GM19438 (cell line): ENCODE results near the gene GMPR2.
"Not testable (repeated sequence)": the region's sequence is repeated elsewhere in the genome, so short reads cannot be mapped to it uniquely, and the experiment has no call there.

Experiments
- ATAC-seq: cut with Tn5 transposase; IDR thresholded peaks from one replicate; pipeline ENCODE4 v1.9.1; 2021; ENCODE audit warnings: low read depth; ENCODE audit not compliant: unreplicated experiment

The GMPR2 gene

DNA sequence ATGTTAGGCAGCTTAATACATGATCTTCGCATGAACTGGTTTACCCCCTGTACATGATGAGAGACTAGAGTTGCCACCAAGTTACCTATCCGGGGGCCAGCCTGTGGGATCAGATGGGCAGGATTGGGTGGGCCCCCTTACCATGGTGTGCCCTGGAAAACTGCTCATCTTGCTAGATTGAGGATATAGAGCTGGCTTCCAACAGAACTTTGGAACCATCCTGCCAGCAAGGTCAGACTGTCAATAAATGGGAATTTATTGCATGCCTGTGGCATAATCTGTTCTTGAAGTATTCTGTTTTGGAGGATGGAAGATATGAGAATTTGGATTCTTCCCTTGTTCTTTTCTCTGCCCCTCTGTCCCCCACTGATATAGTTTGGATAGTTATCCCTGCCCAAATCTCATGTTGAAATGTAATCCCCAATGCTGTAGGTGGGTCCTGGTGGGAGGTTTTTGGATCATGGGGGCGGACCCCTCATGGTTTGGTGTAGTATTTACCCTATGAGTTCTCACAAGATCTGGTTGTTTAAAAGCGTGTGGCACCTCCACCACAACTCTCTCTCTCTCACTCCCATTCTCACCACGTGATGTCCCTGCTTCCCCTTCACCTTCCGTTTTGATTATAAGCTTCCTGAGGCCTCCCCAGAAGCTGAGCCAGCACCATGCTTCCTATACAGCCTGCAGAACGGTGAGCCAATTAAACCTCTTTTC lies 33.8 kb upstream of the GMPR2 start:
- no peak for ATAC-seq

DNA sequence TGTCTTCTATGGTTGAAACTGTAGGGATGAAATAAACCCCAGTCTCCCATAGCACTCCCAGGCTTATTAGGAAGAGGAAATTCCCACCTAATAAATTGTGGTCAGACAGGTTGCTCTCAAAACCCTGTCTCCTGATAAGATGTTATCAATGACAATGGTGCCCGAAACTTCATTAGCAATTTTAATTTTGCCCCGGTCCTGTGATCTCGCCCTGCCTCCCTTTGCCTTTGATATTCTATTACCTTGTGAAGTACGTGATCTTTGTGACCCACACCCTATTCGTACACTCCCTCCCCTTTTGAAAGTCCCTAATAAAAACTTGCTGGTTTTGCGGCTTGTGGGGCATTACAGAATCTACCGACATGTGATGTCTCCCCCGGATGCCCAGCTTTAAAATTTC lies 30.2 kb upstream of the GMPR2 start:
- ATAC-seq: not testable (repeated sequence)

DNA sequence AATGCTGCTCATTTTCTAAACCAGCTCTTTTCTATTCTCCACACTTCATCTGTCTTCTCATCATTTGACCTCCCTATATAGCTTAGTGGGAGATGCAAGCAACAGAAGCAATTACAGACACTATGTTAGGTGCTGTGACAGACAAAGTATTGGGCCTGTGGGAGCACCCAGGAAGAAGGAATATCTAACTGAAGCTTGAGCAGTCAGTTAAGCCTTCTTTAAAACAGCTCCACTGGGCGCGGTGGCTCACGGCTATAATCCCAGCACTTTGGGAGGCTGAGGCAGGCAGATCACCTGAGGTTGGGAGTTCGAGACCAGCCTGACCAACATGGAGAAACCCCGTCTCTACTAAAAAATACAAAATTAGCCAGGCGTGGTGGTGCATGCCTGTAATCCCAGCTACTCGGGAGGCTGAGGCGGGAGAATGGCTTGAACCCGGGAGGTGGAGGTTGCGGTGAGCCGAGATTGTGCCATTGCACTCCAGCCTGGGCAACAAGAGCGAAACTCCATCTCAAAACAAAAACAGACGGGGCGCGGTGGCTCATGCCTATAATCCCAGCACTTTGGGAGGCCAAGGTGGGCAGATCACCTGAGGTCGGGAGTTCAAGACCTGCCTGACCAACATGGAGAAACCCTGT lies 29.4 kb upstream of the GMPR2 start:
- not testable (repeated sequence) for ATAC-seq

DNA sequence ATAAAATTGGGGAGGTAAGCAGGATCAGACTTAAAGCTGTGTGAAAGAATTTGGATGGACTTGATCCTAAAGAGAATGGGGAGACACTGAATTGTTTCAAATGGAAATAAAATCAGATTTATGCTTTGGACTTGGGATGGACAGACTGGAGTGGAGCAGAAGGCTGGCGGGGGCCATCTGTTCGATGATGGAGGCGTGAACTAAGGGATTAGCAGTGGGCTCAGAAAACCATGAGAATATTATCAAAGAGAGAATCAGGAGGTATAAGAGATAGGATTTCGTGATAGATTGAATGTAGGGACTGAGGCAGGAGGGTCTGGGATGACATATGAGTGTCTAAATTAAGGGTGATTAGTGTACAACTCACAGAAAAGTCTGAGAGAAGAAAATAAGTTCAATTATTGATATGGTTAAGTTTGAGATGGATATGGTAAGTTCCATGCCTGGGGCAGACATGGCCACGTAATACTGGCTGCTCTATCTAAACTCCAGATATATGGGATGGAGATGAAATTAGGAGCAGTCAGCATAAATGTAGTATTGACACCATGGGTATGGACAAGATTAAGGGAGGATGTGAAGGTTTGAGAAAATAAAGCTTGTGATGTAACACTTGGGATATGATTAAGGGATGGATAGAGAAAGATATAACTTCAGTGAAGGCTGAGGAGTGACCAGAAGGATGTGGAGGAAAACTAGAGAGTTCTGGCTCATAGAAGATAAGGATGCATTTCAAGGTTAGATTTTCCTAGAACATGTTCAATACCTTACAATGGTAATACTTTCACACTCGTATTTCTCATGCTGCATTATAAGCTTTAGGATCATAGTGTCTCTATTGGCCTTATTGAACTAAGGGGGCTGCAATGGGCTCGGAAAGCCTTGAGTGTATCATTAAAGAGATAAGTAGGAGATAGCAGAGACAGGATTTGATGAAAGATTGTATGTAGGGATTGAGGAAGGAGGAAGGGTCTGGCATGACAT lies 28.3 kb upstream of the GMPR2 start:
- ATAC-seq: no peak

DNA sequence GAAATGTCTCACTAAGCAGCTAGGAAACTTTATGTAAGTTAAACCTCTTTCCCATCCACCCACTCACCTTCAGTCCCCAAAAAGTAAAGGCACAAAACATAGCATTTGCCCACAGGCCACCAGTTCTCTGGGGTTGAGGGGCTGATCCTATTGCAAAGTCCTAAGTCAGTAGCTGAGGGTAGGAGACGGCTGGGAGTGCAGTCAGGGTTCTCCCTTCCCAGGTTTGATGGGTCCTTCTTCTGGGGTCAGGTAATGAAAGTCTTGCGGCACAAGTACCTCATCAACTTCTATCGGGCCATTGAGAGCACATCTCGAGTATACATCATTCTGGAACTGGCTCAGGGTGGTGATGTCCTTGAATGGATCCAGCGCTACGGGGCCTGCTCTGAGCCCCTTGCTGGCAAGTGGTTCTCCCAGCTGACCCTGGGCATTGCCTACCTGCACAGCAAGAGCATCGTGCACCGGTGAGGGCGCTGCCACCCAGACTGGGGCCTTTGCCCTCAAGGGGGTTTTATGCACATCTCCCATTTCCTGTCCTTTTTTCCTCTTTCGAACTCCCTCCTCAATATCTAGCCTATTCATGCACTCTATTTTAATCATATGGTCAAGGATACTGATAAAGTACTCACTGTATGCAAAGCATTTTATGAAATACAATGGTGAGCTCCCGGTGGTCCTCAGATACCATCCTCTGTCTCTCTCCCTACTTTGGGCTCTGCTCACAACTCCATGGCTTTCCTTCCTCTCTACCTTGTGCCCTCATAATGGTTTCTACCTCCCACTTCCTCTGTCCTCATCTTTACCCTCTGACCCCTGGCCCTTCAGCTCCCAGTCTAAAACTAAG lies 26.2 kb upstream of the GMPR2 start:
- no peak for ATAC-seq

DNA sequence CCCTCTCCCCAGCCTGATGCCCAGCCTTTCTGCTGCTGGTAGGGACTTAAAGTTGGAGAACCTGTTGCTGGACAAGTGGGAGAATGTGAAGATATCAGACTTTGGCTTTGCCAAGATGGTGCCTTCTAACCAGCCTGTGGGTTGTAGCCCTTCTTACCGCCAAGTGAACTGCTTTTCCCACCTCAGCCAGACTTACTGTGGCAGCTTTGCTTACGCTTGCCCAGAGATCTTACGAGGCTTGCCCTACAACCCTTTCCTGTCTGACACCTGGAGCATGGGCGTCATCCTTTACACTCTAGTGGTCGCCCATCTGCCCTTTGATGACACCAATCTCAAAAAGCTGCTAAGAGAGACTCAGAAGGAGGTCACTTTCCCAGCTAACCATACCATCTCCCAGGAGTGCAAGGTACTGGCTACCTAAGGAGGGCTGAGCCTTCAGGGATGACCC lies 25.6 kb upstream of the GMPR2 start:
- ATAC-seq: no peak

DNA sequence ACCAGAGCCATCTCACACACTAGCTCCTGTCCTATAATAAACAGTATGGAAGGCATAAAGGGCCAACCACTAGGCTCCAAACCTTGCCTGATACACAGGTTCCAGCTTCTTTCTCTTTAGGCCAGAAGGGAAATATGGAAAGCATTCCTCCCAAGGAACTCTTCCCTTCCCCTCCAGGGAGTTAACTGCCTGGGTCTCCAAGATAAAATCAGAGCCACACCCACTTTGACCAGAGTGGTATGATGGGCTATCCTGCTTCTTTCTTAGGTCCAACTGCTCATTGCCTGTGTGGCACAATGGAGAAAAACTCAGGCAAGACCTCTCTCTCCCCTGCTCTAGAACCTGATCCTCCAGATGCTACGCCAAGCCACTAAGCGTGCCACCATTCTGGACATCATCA lies 25.1 kb upstream of the GMPR2 start:
- no peak for ATAC-seq

DNA sequence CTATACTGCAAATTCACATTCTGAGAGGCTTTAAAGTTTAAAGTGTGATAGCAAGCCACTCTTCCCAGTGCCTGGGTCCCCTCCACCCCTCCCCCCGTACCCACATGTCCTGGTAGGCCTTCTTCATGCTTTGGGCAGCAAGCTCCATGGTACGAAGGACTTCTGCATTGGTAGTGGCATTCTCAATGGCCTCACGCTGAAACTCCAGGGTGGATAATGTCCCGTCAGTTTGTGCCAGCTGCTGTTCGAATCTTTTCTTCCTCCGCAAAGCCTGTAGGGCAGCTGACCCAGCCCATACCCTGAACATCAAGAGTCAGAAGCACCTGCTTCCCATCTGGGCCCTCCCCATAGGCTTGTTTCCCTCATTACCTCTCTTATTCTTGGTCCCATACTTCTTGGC lies 21.4 kb upstream of the GMPR2 start:
- ATAC-seq: no peak

DNA sequence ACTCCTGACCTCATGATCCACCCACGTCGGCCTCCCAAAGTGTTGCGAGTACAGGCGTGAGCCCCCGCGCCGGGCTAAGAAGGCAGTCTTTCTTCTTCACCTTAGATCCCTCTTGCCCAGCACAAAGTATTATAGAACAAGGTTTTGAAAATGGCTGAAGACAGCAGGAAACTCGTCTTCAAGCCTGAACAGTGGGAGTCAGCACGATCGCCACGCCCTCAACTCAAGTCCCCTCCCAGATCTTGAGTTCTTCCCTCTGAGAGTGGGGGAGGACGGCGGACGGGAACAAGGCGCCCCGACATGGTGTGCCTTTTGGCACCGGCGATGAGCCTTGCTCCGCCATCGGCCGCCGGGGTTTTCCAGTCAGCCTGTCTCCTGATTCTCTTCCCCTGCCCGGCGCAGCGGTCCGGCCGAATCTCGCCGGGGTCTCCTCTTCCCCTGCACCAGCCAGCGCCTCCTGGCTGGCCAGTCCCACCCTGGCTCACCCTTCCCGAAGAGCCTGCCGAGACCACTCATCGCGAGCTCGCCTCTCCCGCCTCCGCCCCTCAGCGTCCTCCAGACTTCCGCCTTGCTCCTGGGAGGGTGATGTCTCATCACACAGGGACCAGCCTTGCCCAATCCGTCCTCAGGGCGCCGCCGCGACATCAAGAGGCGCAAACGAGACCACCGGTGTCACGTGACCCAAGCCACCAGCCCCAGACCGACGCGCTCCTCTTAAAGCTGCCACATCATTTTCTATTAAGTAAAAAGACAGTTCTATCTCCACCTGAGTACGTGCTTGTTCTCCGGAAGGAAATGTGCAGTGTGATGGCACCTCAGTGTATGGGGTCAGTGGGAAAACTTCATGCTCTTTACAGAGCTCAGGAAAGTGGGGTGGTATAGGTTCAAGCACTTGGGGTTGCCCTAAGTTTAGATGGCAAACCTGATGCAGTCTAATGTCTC lies 19.5 kb upstream of the GMPR2 start, which contains the start of gene CHMP4A:
CHMP4A (minus strand) TSS at position 565 of the 942 bp plus-strand sequence; CDS start at position 516, 49 bp downstream.
- ATAC-seq: peak; percentile 76

DNA sequence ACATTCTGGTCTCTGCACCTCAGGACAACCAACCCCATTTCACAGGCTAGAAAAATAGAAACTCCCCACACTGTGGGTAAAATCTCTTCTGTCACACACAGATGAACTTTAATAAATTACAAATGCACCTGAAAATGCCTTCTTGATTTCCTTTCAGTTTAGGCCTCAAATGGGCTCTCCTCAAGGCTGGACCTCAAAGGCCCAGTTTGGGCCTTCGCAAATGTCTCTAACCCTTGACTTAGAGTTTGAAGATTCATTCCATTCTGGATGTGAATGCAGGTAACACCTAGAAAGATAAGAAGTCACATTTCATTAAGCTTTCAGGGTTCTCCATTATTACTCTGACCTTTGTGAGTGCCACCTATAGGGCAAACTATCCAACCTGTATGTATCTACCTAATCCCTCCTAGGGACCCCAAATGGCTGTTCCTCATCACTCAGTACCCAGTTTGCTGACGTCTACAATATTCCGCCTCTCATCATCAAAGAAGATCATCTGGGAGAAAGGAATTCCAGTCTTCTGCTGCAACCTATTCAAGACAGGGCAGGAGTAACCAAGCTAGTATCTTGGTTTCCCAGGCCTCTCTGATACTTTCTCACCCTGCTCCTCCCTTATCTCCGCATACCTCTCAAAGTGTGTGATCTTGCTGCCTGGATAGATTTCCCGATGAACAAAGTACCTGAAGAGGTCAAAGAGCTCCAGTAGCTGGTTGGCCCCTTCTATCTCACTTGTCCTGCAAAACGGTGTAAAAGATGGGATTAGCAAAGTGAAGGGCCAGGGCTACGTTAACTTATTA lies 18.7 kb upstream of the GMPR2 start:
- no peak for ATAC-seq

DNA sequence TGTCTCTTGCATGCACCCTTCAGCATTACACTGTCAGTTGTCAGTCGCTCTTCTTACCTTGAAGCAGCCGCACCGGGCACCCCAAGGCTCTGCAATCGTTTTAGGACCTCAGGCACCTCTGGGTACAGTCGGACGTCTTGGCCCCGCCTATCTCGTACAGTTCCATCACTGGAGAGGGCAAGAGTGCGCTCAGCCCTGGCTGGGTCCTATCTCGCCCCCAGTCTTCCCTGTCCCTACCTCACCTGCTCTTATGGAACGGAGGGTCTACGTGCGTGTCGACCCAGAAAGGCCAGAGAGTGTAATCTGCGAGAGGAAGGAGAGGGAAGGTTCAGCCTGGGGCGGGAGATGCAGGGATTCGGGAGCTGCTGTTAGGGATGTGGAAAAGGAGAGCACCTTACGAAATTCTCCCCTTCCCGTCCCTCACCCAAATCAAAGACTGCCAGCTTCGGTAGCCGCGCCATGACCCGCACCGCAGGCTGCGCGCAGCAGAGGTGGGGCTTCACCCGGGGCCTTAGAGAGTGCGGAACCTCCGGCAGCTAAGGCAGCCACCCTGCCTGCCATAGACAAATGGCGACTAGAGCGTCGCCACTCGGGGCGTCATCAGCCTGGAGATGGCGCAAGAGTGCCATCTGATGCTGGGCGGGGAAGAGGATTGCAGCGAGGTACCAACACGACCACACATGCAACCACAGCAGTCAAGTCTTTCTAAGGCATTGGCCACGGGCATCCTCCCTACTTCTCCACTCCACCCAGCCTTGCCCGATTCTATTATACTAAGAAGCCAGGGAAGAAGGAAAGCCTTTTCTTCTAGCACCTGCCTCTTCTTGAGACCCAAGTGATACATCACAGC lies 17.0 kb upstream of the GMPR2 start, which contains the start of gene MDP1:
MDP1 (minus strand) TSS at position 572 of the 850 bp plus-strand sequence; CDS start at position 461, 111 bp downstream.
- ATAC-seq: peak; percentile 57

DNA sequence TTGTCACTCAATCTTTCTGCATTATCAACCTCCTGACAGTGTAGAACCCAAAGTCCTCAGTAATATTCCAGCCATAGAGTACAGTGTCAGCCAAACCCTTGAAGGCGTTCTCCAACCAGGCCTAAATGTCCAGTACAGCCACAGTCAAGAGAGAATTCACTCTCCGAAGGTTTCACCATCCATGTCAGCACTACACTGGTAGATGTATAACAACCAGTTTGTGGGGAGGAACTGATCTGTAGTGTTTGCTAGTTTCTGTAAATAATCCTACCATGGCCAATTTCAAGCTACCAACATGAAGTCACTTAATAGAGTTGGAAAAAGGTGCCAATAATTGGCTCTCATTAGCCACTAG lies 16.4 kb upstream of the GMPR2 start:
- ATAC-seq: no peak

DNA sequence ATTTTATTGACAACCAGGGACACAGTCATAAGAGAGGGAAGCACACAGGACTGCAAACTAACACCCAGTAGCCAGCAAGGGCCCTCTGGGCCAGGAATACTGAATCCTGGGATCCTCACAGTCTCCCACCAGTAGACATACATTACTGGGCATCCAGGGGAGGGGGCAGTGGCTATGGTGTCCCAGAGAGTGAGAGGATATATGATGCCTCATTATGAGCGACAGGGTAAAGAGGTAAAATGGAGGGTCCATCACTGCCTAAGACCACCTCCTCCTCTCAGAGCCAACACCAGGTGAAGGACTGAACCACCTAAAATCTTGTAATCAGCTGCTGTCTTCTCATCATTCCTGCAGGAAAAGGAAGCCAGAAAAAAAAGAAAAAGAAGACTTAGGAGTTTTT lies 15.9 kb upstream of the GMPR2 start:
- ATAC-seq: not testable (repeated sequence)

DNA sequence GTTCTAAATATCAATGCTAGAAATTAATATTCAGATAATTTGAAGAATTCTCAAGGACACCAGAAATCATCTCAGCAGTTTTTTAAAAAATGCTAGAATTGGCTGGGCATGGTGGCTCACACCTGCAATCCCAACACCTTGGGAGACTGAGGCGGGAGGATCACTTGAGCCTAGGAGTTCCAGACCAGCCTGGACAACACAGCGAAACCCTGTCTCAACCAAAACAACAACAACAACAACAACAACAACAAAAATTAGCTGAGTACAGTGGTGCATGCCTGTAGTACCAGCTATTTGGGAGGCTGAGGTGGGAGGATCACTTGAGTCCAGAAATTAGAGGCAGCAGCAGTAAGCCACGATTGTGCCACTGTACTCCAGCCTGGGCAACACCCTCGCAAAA lies 13.6 kb upstream of the GMPR2 start:
- ATAC-seq: no peak

DNA sequence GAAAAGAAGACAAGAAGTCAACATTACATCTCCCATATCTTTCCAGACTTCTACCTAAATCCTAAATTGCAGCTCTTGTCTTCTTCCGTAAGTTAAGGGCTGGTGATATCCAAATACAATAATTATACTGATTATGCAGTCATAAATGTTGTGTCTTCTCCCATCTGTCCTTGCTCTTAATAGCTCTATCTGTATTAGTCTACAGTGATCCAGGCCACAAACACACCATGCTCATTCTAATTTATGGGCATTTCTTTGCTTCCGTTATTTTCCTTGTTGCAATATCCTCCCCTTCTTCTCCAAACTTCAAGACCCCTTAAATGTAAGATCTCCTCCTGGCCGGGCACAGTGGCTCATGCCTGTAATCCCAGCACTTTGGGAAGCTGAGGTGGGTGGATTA lies 13.2 kb upstream of the GMPR2 start:
- ATAC-seq: no peak

DNA sequence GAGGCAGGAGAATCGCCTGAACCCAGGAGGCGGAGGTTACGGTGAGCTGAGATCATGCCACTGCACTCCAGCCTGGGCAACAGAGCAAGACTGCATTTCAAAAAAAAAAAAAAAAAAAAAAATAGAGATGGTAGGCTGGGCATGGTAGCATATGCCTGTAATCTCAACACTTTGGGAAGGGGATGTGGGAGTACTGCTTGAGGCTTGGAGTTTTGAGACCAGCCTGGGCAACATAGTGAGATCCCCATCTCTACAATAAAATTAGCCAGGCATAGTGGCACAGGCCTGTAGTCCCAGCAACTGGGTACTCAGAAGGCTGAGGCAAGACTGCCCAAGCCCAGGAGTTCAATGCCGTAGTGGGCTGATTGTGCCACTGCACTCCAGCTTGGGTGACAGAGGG lies 9.7 kb upstream of the GMPR2 start:
- not testable (repeated sequence) for ATAC-seq

DNA sequence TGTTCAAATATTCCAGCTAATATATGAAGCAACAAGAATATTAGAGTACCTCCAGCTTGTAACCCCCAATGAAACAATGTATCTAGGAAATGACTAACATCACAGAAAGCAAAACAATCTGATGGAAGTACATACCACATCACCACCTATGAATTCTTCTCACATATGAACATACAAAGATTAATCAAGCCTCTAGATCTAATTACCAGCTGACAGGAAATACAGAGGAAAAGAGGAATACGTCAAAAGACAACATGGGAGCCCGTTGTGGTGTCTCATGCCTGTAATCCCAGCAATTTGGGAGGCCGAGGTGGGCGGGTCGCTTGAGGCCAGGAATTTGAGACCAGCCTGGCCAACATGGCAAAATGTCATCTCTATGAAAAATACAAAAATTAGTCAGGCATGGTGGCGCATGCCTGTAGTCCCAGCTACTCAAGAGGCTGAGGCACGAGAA lies 8.1 kb upstream of the GMPR2 start:
- no peak for ATAC-seq
